ENCODE measurements around the gene TTC32.

The TTC32 gene

DNA sequence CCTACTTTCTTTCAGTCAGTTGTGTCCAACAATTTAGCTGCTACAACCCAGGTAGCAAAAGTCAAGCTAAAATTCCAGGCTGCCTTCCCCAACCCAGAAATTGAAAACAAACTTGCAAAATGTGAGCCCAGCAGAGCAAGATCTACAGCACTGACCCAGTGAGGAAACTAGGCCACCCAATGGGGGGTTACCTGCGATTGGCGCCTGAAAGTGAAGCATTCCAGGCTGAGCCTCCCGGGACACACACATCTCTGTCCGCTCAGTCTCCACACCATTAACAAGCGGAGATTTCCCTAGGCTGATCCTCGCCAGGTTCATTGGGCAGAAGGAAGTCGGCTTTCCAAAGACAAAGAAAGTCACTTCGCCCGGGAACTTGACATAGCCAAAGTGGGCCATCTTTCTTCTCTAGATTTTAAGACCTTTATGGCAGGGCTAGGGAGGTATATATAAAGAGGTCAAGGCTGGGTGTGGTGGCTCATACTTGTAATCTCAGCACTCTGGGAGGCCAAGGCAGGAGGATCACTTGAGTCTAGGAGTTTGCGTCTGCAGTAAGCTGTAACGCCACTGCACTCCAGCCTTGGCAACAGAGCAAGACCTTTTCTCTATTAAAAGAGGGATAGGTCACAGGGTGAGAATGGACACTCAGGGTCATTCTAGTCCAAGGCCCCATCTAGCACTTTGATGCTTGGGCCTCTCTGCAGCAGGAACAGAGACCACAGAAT lies 53.6 kb downstream of the TTC32 start:
- no peak for DNase-seq

DNA sequence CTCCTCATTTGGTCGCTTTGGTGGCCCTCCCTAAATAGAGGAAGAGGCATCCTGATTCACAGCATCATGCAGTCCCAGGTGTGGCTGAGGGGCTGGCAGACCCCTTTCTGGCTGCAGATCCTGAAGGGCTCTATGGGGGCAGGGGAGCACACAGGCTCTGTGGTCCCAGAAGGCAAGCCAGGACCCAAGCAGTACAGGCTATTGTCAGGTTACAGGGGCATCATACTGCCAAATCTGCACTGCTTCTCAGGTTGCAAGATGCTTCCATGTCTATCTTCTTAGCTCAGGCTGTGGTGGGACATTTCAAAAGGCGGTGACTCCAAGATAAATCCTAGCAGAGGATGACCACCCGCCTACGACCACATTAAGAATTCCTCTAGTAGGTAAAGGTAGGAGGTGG lies 54.3 kb downstream of the TTC32 start:
- DNase-seq = no peak

Measured in NCI-H2227 treated with DMSO at 0.1 percent for 48 hours (cell line).